SK-N-SH (cell line): ENCODE data around the gene GLTP. TPM values are rescaled to one million over a fixed set of nuclear protein-coding genes. Genes with fewer than 3 reads are reported as not detected.

Experiments used
- CTCF ChIA-PET: fragments of 300-600, 350-600 bp; formaldehyde crosslinking; extraction: SDS; loops from one replicate; lab custom pipeline; 2021; lab: Yijun Ruan, JAX
- POLR2A ChIA-PET: fragments of 350-600 bp; sonication (Branson Sonifier 250); formaldehyde crosslinking; extraction: SDS; loops from one replicate; lab custom pipeline; 2020; ENCODE audit warnings: antibody characterized with exemption, inconsistent platforms; lab: Yijun Ruan, JAX
- DNase-seq: peaks from one replicate; pipeline ENCODE4 v3.0.0; 2012
- H2AFZ ChIP-seq: fragments of 200-600 bp; sonication (generic); 2 replicates; pipeline ENCODE4 v1.8.1; 2016; ENCODE audit warnings: antibody characterized with exemption, mild to moderate bottlenecking, low read depth
- H3F3A ChIP-seq: fragments of 200-600 bp; sonication (generic); replicated peaks from 2 replicates; pipeline ENCODE3; 2016; ENCODE audit warnings: antibody characterized with exemption, mild to moderate bottlenecking; ENCODE audit not compliant: insufficient read depth
- H3K27ac ChIP-seq, 2 experiments: fragments of 200-500 bp in 1 of 2; fragments of 200-600 bp in 1 of 2; sonication (Bioruptor generic) in 1 of 2; sonication (generic), shearing (Covaris generic) in 1 of 2; 2 replicates each; pipeline versions ENCODE4 v1.5.1 to v1.6.1; 2014 to 2016; ENCODE audit warnings: low read depth in 2 of 2, inconsistent platforms in 1 of 2, low read length in 1 of 2, mild to moderate bottlenecking in 1 of 2, mixed read lengths in 1 of 2
- H3K27me3 ChIP-seq: fragments of 200-600 bp; sonication (generic), shearing (Covaris generic); 2 replicates; pipeline ENCODE4 v1.6.1; 2016; ENCODE audit warnings: mixed run types; ENCODE audit not compliant: insufficient read depth
- H3K36me3 ChIP-seq, 2 experiments: fragments of 200-500 bp in 1 of 2; fragments of 200-600 bp in 1 of 2; sonication (Bioruptor generic) in 1 of 2; sonication (generic) in 1 of 2; replicated peaks in 1 of 2; 2 replicates each; pipeline versions ENCODE3 to v1.5.1; 2014 to 2016; ENCODE audit warnings: low read length in 1 of 2, mild to moderate bottlenecking in 1 of 2; ENCODE audit not compliant: insufficient read depth in 2 of 2, control insufficient read depth in 1 of 2
- H3K4me1 ChIP-seq, 2 experiments: fragments of 200-500 bp in 1 of 2; fragments of 200-600 bp in 1 of 2; sonication (Bioruptor generic) in 1 of 2; sonication (generic), shearing (Covaris generic) in 1 of 2; 2 replicates each; pipeline versions ENCODE4 v1.5.1 to v1.6.1; 2014 to 2016; ENCODE audit warnings: low read depth in 1 of 2, low read length in 1 of 2, mixed run types in 1 of 2; ENCODE audit not compliant: insufficient read depth in 2 of 2, control insufficient read depth in 1 of 2
- H3K4me2 ChIP-seq: fragments of 200-600 bp; sonication (generic), shearing (Covaris generic); 2 replicates; pipeline ENCODE4 v1.6.1; 2017; ENCODE audit warnings: mixed run types
- H3K4me3 ChIP-seq, 2 experiments: fragments of 200-500 bp in 1 of 2; fragments of 200-600 bp in 1 of 2; sonication (Bioruptor generic) in 1 of 2; sonication (generic), shearing (Covaris generic) in 1 of 2; 2 replicates each; pipeline versions ENCODE4 v1.5.1 to v1.8.1; 2014 to 2016; ENCODE audit warnings: low read depth in 2 of 2, inconsistent platforms in 1 of 2, low read length in 1 of 2, mild to moderate bottlenecking in 1 of 2, mixed read lengths in 1 of 2, moderate library complexity in 1 of 2
- H3K79me2 ChIP-seq: fragments of 200-600 bp; sonication (generic); 2 replicates; pipeline ENCODE4 v1.8.1; 2017; ENCODE audit warnings: mild to moderate bottlenecking; ENCODE audit not compliant: insufficient read depth
- H3K9ac ChIP-seq: fragments of 200-600 bp; sonication (generic); 2 replicates; pipeline ENCODE4 v1.6.1; 2017; ENCODE audit warnings: mixed run types
- H3K9me2 ChIP-seq: fragments of 200-600 bp; sonication (generic); 2 replicates; pipeline ENCODE4 v1.6.1; 2017; ENCODE audit warnings: mixed run types
- H3K9me3 ChIP-seq: fragments of 200-600 bp; sonication (generic); 2 replicates; pipeline ENCODE4 v1.6.1; 2017; ENCODE audit warnings: mixed run types, mild to moderate bottlenecking, moderate library complexity
- H4K20me1 ChIP-seq: fragments of 200-600 bp; sonication (generic); 2 replicates; pipeline ENCODE4 v1.6.1; 2017; ENCODE audit warnings: mild to moderate bottlenecking, mixed run types; ENCODE audit not compliant: insufficient read depth
- CHD2 ChIP-seq: fragments of 150-350 bp; IDR thresholded peaks from 2 replicates; pipeline ENCODE4 v1.6.1; 2018; ENCODE audit warnings: low read length; ENCODE audit not compliant: partially characterized antibody
- GATA2 ChIP-seq: sonication (generic); formaldehyde crosslinking; IDR thresholded peaks from 2 replicates; pipeline ENCODE4 v1.5.0; 2020; ENCODE audit warnings: mild to moderate bottlenecking, missing genetic modification reagents
- MXI1 ChIP-seq: IDR thresholded peaks from 2 replicates; pipeline ENCODE4 v1.6.1; 2012; ENCODE audit warnings: mild to moderate bottlenecking, low read depth, low read length, improper control_type of control experiment
- NRF1 ChIP-seq: IDR thresholded peaks from 2 replicates; pipeline ENCODE4 v1.6.1; 2012; ENCODE audit warnings: low read depth, mild to moderate bottlenecking, low read length
- RAD21 ChIP-seq: IDR thresholded peaks from 2 replicates; pipeline ENCODE4 v1.6.1; 2012; ENCODE audit warnings: mild to moderate bottlenecking, low read length
- RCOR1 ChIP-seq: fragments of 150-350 bp; IDR thresholded peaks from 2 replicates; pipeline ENCODE4 v1.6.1; 2017; ENCODE audit warnings: antibody characterized with exemption, low read length
- SMC3 ChIP-seq: IDR thresholded peaks from 2 replicates; pipeline ENCODE4 v1.6.1; 2012; ENCODE audit warnings: low read depth, low read length, improper control_type of control experiment
- TEAD4 ChIP-seq: IDR thresholded peaks from 2 replicates; pipeline ENCODE4 v1.4.0; 2012; ENCODE audit warnings: mild to moderate bottlenecking, borderline replicate concordance; ENCODE audit not compliant: insufficient read depth
- WGBS: methylation state at CpG from one replicate; pipeline ENCODE4 v1.1.6; 2017; ENCODE audit warnings: low lambda C conversion rate; 5-methylcytosine and 5-hydroxymethylcytosine counted together
- polyA plus RNA-seq, 3 experiments: library from polyadenylated mRNA; depleted of rRNA; stranded (reverse); fragments of >200 nt; gene quantifications; 2 replicates each; pipeline ENCODE4 v1.2.3, GENCODE V29; 2012
- TF ChIP-seq, protein P1 (sequence below): IDR thresholded peaks from 2 replicates; pipeline ENCODE4 v1.4.0; 2012; ENCODE audit warnings: low read depth
- TF ChIP-seq, protein P2 (sequence below): fragments of 200-600 bp; sonication (generic); IDR thresholded peaks from 2 replicates; pipeline ENCODE4 v1.6.1; 2017; ENCODE audit warnings: antibody characterized with exemption, mild to moderate bottlenecking, moderate library complexity

GLTP gene
- polyA plus RNA-seq, 1 of the 3 experiments (the other 2 are of a cell fraction), result 23.0 TPM

DNA sequence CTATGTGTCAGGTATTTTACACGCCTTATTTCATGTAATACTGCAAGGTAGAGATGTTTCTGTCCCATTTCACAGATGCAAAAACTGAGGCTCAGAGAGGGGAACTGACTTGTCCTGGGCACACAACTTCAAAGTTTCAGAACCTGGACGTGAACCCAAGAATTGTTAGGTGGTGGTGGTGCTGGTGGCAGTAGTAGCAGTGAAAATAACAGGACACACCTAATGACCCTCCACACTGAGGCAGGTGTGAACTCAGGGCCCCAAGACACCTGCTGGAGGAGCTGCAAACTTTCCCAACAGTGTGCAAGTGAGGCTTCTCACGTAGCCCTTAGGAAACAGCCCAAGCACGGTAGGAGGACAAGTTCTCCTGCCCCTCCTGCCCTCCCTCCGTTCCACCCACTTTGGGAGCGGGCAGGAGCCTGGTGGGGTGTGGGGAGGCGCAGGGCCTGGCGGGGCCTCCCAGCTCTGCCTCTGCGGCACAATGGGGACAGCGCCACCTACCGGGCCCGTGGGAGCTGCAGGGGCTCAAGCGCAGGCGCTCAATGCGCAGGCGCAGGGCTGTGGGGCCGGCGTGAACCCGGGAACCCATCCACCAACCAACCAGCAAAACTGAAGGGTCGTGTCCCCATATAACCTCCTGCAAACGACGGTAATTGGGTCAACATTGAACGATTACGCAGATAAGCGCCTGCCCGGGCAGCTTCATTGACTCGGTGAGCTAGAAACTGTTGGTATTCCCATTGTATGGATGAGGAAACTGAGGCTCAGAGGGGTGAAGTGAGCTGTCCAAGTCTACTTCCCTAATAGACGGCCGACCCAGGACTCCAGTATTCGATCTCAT is 35.1 kb downstream of the GLTP start:
- Histone ChIP-seq H3K79me2 (no peaks in the 10 kb centered on the region), H3K4me3 (peak overlapping the region; percentile 35 to 36; a peak in 3 of 4 replicates), H3K27me3 (no peaks in the 10 kb centered on the region), H3K4me1 (peaks cover 0 to 3% of the 10 kb centered on the region in 2 experiments; a peak in 1 of 4 replicates), H3K9ac (no peak overlapping the region), H2AFZ (peak overlapping the region; percentile 78; the same call in 1 of the 2 replicates), H3F3A (peaks cover 11% of the 10 kb centered on the region), H3K27ac (no peak overlapping the region), H3K9me2 (no peaks in the 10 kb centered on the region), H3K4me2 (peak overlapping the region; percentile 67; the same call in 1 of the 2 replicates), H3K9me3 (no peaks in the 10 kb centered on the region), H4K20me1 (no peaks in the 10 kb centered on the region), H3K36me3 (no peaks in the 10 kb centered on the region)
- ChIA-PET CTCF (interaction anchor here (0.6 to 8.3 kb wide), 87 partner anchors 9 to 418 kb away, joined by 3 to 89 read pairs (median 4); partner anchors contain the start of genes FAM222A, GLTP and TRPV4), POLR2A (interaction anchor here (0.5 kb wide), 1 partner anchor 263 kb away, joined by 4 read pairs; no protein-coding TSS in a partner anchor)
- 2% methylated on average over 15 of the region's 30 CpGs for WGBS
- TF ChIP-seq GATA2 (CRISPR knock-in tag) (no peak), CHD2 (peak; percentile 39), RCOR1 (peak; percentile 64), TEAD4 (no peak), RAD21 (peak; percentile 86), NRF1 (peak; percentile 93), SMC3 (peak; percentile 79)
- TF ChIP-seq, protein P1, sequence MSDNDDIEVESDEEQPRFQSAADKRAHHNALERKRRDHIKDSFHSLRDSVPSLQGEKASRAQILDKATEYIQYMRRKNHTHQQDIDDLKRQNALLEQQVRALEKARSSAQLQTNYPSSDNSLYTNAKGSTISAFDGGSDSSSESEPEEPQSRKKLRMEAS, result no peak
- TF ChIP-seq, protein P2, sequence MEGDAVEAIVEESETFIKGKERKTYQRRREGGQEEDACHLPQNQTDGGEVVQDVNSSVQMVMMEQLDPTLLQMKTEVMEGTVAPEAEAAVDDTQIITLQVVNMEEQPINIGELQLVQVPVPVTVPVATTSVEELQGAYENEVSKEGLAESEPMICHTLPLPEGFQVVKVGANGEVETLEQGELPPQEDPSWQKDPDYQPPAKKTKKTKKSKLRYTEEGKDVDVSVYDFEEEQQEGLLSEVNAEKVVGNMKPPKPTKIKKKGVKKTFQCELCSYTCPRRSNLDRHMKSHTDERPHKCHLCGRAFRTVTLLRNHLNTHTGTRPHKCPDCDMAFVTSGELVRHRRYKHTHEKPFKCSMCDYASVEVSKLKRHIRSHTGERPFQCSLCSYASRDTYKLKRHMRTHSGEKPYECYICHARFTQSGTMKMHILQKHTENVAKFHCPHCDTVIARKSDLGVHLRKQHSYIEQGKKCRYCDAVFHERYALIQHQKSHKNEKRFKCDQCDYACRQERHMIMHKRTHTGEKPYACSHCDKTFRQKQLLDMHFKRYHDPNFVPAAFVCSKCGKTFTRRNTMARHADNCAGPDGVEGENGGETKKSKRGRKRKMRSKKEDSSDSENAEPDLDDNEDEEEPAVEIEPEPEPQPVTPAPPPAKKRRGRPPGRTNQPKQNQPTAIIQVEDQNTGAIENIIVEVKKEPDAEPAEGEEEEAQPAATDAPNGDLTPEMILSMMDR, result peak; percentile 98
- peak; percentile 96 for DNase-seq

DNA sequence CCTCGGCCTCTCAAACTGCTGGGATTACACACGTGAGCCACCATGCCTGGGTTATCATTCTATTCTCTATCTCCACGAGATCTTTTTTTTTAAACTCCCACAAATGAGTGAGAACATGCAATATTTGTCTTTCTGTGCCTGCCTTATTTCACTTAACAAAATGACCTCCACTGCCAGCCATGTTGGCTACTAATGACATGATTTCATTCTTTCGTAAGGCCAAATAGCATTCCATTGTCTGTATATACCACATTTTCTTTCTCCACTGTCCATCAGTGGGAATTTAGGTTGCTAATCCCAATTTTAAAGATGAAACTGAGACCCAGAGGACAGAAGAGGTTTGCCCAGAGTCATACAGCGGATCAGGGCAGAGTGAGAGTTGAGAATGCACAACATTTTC is 36.2 kb downstream of the GLTP start:
- H3K4me3 ChIP-seq, result no peak overlapping the region

More for the DNA sequence above, 36.2 kb downstream of the GLTP start:
- Histone ChIP-seq H2AFZ (no peak overlapping the region), H3K79me2 (no peaks in the 10 kb centered on the region), H3K9me2 (no peaks in the 10 kb centered on the region), H3F3A (peaks cover 11% of the 10 kb centered on the region), H3K27me3 (no peaks in the 10 kb centered on the region), H3K27ac (no peak overlapping the region), H4K20me1 (no peaks in the 10 kb centered on the region), H3K9me3 (no peaks in the 10 kb centered on the region), H3K4me1 (peaks cover 0 to 3% of the 10 kb centered on the region in 2 experiments; a peak in 1 of 4 replicates), H3K9ac (no peak overlapping the region)
- DNase-seq, result no peak
- CTCF ChIA-PET, result interaction anchor here (1.0 to 8.3 kb wide), 6 partner anchors 10 to 416 kb away, joined by 3 to 89 read pairs (median 11); partner anchors contain the start of gene TRPV4
- WGBS, result 76% methylated on average over 5 of the region's 5 CpGs
- POLR2A ChIA-PET, result interaction anchor here (0.7 kb wide), 1 partner anchor 42 kb away, joined by 3 read pairs; no protein-coding TSS in a partner anchor
- TF ChIP-seq MXI1, result no peak
- TF ChIP-seq, all 33 proteins: peak for 0
- Histone ChIP-seq H3K36me3 (no peaks in the 10 kb centered on the region), H3K4me2 (no peak overlapping the region)
